Ovary (tissue), 9 donors: ENCODE results near the gene IFT80. TPM values are rescaled to one million over a fixed set of nuclear protein-coding genes. Genes with fewer than 3 reads are reported as not detected.
"Not testable (repeated sequence)": the region's sequence is repeated elsewhere in the genome, so short reads cannot be mapped to it uniquely, and the experiment has no call there.

ENCODE experiments used
- DNase-seq, 5 donors: peaks; one replicate each; pipeline ENCODE4 v3.0.0-alpha.2; 2019 to 2020
- H3K27ac ChIP-seq, 2 donors: fragments of 200-600 bp; one replicate each; pipeline versions ENCODE4 v1.5.1 to v1.8.0; 2019 to 2022
- H3K27me3 ChIP-seq: fragments of 200-600 bp; one replicate; pipeline ENCODE4 v1.8.0; 2022
- H3K36me3 ChIP-seq: fragments of 200-600 bp; sonication (generic); one replicate; pipeline ENCODE4 v1.5.1; 2019
- H3K4me1 ChIP-seq: one replicate; pipeline ENCODE4 v1.8.1; 2013; ENCODE audit warnings: mild to moderate bottlenecking, moderate library complexity; ENCODE audit not compliant: insufficient read depth
- H3K4me3 ChIP-seq: fragments of 200-600 bp; sonication (generic); one replicate; pipeline ENCODE4 v1.5.1; 2017
- H3K9me3 ChIP-seq, 2 donors: fragments of 200-600 bp in 1 of 2; sonication (generic) in 1 of 2; one replicate each; pipeline versions ENCODE4 v1.5.1 to v1.8.1; 2013 to 2019; ENCODE audit warnings: mild to moderate bottlenecking in 1 of 2, moderate library complexity in 1 of 2
- EP300 ChIP-seq: sonication (generic); formaldehyde crosslinking; IDR thresholded peaks from one replicate; pipeline ENCODE4 v1.6.1; 2017; ENCODE audit warnings: antibody characterized with exemption
- POLR2A ChIP-seq: fragments of 450-650 bp; IDR thresholded peaks from one replicate; pipeline ENCODE4 v1.6.1; 2017; ENCODE audit warnings: antibody characterized with exemption, mild to moderate bottlenecking, moderate library complexity
- WGBS, 3 donors: extraction: QIAGEN DNeasy Blood & Tissue Kit in 1 of 3; methylation state at CpG; one replicate each; pipeline versions ENCODE4 v1.1.5 to v1.1.7; 2013 to 2017; 5-methylcytosine and 5-hydroxymethylcytosine counted together
- intact Hi-C, 4 donors: fragments of 100-400 bp; cut with DNase I; formaldehyde crosslinking; loops; one replicate each; pipeline versions ENCODE4 v1.11.0 to v1.15.1; 2022 to 2023
- polyA plus RNA-seq, 2 donors: library from polyadenylated mRNA; stranded (reverse); fragments of 200-250 nt in 1 of 2; fragments of 350-450 nt in 1 of 2; fragmentation: Illumina TruSeq in 1 of 2; extraction: RNeasy Lipid Tissue Mini Kit (QIAGEN cat#74804) in 1 of 2; gene quantifications; one replicate each; pipeline ENCODE4 v1.2.3, GENCODE V29; 2013 to 2014
- total RNA-seq, 7 donors: library from RNA; depleted of rRNA in 2 of 7; stranded (reverse); fragments of >200 nt in 2 of 7; fragmentation: NEBNext Ultra II Directional in 3 of 7; extraction: Animal tissue kit (Norgen Biotek cat#: 25700) in 3 of 7; gene quantifications; one replicate each; pipeline versions ENCODE4 v1.1.0 to v1.2.4, GENCODE V29; 2016 to 2023
- TF ChIP-seq, protein P1 (sequence below), 3 donors: fragments of 450-650 bp in 2 of 3; fragments of 200-600 bp in 1 of 3; IDR thresholded peaks; one replicate each; pipeline versions ENCODE4 v1.5.1 to v1.8.0; 2016 to 2022; ENCODE audit warnings: antibody characterized with exemption in 3 of 3, mild to moderate bottlenecking in 1 of 3
- donor health status: DM: no; HTN: no; CAD: no; lungs with moderate emphysema.
- donor health status: DM: no; HTN: no; CAD: no.
- donor health status: Bipolar disorder and iron deficiency.
- donor health status: DM: yes; HTN: yes; CAD: no.
- donor health status: DM: no; HTN: no; CAD: no.
- donor health status: DM: yes; HTN: yes; CAD: no.

Gene IFT80
- total and polyA plus RNA-seq, 9 donors = 16.8 to 39.6 (median 28.8) TPM

DNA sequence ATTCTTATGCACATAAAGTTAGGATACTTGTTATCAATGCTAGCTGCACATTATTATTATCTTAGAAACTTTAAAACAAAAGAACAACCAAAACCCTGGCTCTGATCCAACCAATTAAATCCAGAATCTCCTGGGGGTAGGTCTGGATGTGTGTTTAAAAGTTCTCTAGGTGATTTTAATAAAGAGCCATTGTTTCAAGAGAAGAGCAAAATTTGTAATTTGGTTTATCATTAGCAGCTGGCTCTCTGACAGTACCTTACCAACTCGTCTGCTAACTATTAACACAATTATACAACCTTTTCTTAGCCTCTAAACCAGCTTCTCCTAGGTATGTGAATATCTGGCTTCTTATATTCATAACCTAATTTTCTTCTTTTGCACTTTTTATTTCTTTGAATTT is 68.9 kb downstream of the IFT80 start:
- Histone ChIP-seq H3K27me3 (no peaks in the 10 kb centered on the region), H3K9me3 (no peaks in the 10 kb centered on the region), H3K27ac (no peak overlapping the region), H3K4me1 (no peaks in the 10 kb centered on the region), H3K4me3 (no peak overlapping the region), H3K36me3 (no peaks in the 10 kb centered on the region)
- TF ChIP-seq EP300 (no peak), POLR2A (no peak)
- TF ChIP-seq, protein P1, sequence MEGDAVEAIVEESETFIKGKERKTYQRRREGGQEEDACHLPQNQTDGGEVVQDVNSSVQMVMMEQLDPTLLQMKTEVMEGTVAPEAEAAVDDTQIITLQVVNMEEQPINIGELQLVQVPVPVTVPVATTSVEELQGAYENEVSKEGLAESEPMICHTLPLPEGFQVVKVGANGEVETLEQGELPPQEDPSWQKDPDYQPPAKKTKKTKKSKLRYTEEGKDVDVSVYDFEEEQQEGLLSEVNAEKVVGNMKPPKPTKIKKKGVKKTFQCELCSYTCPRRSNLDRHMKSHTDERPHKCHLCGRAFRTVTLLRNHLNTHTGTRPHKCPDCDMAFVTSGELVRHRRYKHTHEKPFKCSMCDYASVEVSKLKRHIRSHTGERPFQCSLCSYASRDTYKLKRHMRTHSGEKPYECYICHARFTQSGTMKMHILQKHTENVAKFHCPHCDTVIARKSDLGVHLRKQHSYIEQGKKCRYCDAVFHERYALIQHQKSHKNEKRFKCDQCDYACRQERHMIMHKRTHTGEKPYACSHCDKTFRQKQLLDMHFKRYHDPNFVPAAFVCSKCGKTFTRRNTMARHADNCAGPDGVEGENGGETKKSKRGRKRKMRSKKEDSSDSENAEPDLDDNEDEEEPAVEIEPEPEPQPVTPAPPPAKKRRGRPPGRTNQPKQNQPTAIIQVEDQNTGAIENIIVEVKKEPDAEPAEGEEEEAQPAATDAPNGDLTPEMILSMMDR (IDR thresholded peaks at IDR 0.05) = no peak
- DNase-seq = no peak
- 93 to 98% (median 95%) methylated on average over 1 of the region's 1 CpG for WGBS, 3 donors
- intact Hi-C loops = no loop called here

DNA sequence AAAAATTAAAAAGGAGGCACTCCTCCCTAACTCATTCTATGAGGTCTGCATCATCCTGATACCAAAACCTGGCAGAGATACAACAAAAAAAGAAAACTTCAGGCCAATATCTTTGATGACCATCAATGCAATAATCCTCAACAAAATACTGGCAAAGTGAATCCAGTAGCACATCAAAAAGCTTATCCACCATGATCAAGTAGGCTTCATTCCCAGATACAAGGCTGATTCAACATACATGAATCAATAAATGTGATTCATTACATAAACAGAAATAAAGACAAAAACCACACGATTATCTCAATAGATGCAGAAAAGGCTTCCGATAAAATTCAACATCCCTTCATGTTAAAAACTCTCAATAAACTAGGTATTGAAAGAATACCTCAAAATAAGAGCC is 72.7 kb downstream of the IFT80 start:
- H3K9me3 ChIP-seq, H3K36me3 ChIP-seq, H3K4me1 ChIP-seq, H3K27ac ChIP-seq, DNase-seq, H3K4me3 ChIP-seq, intact Hi-C loops, H3K27me3 ChIP-seq: not testable (repeated sequence)
- WGBS, 3 donors = 85 to 90% (median 89%) methylated on average over 2 of the region's 2 CpGs

DNA sequence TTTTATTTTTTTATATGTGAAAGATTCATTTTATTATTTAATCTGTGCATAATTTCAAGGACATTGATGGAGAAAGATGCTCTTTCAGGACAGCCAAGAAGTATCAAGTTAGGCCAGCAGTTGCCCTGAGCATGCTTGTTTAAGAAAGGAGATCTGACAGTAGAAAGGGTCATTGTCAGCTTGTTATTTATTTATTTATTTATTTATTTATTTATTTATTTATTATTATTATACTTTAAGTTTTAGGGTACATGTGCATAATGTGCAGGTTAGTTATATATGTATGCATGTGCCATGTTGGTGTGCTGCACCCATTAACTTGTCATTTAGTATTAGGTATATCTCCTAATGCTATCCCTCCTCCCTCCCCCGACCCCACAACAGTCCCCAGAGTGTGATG is 77.2 kb downstream of the IFT80 start:
- H3K36me3 ChIP-seq, H3K9me3 ChIP-seq, H3K27ac ChIP-seq, intact Hi-C loops, H3K27me3 ChIP-seq, DNase-seq, H3K4me1 ChIP-seq, H3K4me3 ChIP-seq: not testable (repeated sequence)
- 92 to 94% (median 93%) methylated on average over 1 of the region's 1 CpG for WGBS, 3 donors

DNA sequence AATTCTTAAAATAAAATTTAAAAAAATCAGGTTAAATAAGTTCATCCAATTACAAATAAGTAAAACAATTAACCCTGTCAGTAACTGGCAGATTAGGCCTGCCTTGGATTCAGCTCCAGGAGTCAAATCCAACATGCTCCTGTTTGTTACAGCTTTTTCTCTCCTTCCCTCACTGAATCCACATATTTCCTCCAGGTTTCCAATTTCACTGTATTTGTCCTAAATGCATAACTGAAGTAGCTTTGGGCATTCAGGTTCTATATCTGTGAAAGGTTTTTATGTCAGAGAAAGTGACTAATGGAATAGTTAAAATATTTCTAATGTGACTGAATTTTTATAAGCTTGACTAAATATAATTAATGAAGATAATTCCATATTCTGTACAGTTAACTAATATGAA is 79.7 kb downstream of the IFT80 start:
- Histone ChIP-seq H3K27ac (no peak overlapping the region), H3K4me1 (no peaks in the 10 kb centered on the region), H3K27me3 (no peaks in the 10 kb centered on the region), H3K4me3 (no peak overlapping the region), H3K9me3 (no peaks in the 10 kb centered on the region), H3K36me3 (no peaks in the 10 kb centered on the region)
- DNase-seq = no peak
- no peak for TF ChIP-seq POLR2A
- TF ChIP-seq EP300 = no peak
- TF ChIP-seq, protein P1 (IDR thresholded peaks at IDR 0.05) = no peak
- intact Hi-C loops = no loop called here

DNA sequence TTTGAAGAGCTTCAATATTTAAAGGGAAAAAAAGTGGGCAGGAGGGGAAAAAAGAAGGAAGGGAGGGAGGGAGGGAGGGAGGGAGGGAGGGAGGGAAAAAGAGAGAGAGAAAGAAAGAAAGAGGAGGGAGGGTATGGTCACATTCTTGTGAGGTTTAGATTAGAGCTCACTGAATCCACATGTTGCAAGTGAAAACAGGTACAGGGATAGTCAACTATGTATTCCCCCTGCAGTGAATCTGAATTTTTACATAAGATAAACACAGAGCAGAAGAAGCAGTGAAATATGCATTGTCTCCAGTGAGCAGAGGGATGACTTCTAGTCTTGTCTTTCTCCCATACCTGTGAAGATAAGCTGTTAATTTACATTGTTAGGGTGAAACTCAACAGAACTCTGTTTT is 84.0 kb downstream of the IFT80 start:
- H3K27me3 ChIP-seq = no peaks in the 10 kb centered on the region
- H3K9me3 ChIP-seq = no peaks in the 10 kb centered on the region
- no peak for DNase-seq
- no peak for TF ChIP-seq POLR2A
- TF ChIP-seq EP300 = no peak
- TF ChIP-seq, protein P1 (IDR thresholded peaks at IDR 0.05) = no peak
- no peaks in the 10 kb centered on the region for H3K36me3 ChIP-seq
- no peak overlapping the region for H3K4me3 ChIP-seq
- no peak overlapping the region for H3K27ac ChIP-seq
- intact Hi-C loops = no loop called here
- no peaks in the 10 kb centered on the region for H3K4me1 ChIP-seq

DNA sequence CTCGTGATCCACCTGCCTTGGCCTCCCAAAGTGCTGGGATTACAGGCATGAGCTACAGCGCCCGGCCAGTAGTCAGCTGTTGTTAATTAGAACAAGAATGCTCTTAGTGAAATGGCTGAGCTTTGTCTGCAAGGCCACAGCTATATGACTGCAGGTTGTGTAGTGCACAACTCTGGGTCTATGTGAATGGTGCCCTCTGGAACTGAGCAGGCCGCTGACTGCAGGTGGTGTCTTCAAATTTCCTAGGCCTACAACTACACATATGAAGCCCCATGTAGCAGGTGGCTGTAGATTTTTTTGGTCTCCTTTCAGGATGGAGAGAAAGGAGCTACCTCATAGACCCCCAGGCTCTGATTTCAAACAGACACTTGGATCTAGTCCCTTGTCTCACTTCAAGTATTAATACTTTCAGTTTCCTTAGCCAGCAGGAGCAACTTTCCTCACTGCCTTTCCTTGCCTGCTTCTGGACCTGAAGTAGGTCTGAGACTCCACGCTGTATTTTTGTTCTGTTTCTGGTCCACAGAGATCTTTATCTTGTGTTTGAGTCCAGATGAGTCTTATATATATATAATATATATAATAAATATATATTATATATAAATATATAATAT is 86.9 kb downstream of the IFT80 start:
- Histone ChIP-seq H3K9me3 (no peaks in the 10 kb centered on the region), H3K27ac (no peak overlapping the region), H3K27me3 (no peaks in the 10 kb centered on the region), H3K36me3 (no peaks in the 10 kb centered on the region), H3K4me1 (no peaks in the 10 kb centered on the region), H3K4me3 (no peak overlapping the region)
- intact Hi-C loops = no loop called here
- no peak for TF ChIP-seq POLR2A
- TF ChIP-seq, protein P1 (IDR thresholded peaks at IDR 0.05) = no peak
- no peak for TF ChIP-seq EP300
- no peak for DNase-seq
- WGBS, 3 donors = 97 to 98% (median 98%) methylated on average over 5 of the region's 5 CpGs
